T-helper 22 cell (primary cell): ENCODE data around the gene KLHL3.

Experiments
- DNase-seq: peaks from one replicate; pipeline ENCODE4 v3.0.0-alpha.2; 2020; ENCODE audit warnings: low read depth

The KLHL3 gene

DNA sequence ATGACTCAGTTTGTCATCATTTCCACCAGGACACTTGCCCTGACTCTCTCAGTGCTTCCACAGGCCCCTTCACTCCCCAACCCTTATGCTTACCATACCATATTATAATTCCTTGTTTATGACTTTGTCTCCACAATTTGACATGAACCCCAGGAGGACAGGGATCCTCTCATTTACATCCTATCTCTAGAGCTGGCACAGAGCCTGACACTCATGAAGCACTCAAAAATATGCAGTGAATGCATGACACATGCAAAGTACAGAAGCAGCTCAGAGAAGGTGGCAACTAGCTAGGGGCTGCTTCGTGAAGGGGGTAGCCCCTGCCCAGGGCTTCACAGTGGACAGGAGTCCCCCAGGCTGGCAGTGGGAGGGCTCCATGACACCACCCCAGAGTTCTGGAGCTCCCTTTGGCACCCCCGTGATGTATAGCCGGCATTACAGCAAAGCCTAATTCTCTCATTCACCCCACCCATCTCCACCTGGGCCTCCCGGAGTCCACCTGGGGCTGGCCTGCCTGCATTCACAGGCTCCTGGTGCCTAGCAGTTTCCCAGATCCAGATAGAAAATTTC is 124.8 kb downstream of the KLHL3 start:
- DNase-seq: no peak

- DNase-seq: no peak
These were observed 125.3 kb downstream of the KLHL3 start for GRCh38 chr5:137610598-137610997.

- DNase-seq: no peak
These were observed 126.8 kb downstream of the KLHL3 start for GRCh38 chr5:137609127-137609526.

- no peak for DNase-seq
These were observed 128.1 kb downstream of the KLHL3 start for GRCh38 chr5:137607771-137608170.

DNA sequence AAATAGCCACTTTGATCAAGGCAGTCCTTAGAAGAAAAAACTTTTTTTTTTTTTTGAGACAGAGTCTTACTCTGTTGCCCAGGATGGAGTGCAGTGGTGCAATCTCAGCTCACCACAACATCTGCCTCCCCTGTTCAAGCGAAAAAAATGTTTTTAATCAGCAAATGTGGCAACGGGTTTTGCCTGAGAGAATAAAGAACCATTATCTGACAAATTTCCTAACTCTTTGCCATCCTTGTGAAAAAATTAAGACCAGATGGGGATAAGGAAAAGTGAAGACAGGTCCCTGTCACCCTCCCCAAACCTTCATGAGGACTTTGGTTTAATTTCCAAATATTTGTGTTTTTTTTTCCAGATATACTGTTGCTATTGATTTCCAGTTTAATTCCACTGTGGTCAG is 129.5 kb downstream of the KLHL3 start:
- DNase-seq: no peak

DNA sequence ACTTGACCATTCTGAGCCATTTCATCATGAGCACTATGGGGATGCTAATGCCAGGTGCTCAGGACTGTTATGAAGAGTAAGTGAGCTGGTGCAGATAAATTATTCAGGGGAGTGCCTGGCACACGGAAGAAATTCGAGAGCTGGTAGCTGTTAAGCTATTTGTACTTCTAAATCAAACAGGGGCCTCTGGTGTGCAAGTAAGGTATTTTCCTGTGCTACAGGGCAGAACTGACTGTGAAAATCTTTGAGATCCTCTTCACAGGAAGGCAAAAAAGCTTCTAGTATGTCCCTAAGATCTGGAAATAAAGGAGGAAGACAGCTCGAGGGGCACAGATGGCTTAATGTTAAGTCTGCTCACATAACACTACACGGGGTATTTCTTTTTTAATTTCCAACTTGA is 130.5 kb downstream of the KLHL3 start:
- DNase-seq: no peak

- no peak for DNase-seq
These were observed 131.4 kb downstream of the KLHL3 start for GRCh38 chr5:137604348-137605095.

GRCh38 chr5:137603891-137604290 is 132.0 kb downstream of the KLHL3 start:
- DNase-seq: no peak

DNA sequence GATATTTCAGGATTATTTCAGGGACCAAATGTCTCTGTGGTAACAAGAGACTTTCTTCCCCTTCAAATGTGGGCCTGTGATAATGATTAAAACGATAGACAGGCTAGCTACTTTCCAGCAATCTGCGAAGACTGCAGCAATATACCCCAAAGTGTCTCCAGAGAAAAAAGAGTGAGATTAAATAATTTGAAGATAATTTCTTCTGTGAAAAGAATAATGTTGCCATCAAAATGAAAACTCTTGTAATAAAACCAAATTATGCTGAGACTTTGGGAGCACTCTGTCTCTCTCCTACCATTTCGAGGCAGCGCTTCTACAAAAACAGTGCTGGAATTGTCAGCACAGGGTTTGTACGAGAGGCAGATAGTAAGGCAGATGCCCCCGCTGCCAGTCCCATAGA is 132.5 kb downstream of the KLHL3 start:
- no peak for DNase-seq

- DNase-seq: no peak
These were observed 133.1 kb downstream of the KLHL3 start for GRCh38 chr5:137602721-137603273.

DNA sequence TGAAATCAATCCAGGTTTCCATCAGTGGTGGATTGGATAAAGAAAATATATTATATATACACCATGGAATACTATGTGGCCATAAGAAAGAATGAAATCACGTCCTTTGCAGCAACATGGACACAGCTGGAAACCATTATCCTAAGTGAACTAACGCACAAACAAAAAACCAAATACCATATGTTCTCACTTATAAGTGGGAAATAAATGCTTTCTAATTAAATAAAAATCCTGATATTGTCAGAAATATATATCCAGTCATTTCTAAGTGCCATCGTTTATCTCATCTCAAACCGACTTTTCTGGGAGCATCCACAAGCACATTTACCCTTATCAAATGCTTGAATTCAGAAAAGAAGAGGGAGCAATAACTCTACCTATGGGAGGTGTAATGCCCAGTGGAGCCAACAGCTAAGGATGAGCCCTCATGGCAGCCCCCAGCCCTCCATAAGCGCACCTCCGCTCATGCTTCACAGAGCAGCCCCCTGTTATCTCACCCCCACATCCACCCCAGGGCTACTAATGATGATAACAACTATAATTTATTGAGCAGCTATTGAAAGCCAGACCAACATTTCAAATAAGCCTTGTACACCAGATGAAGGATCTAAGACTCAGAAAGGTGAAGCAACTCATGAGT is 135.0 kb downstream of the KLHL3 start:
- no peak for DNase-seq

DNA sequence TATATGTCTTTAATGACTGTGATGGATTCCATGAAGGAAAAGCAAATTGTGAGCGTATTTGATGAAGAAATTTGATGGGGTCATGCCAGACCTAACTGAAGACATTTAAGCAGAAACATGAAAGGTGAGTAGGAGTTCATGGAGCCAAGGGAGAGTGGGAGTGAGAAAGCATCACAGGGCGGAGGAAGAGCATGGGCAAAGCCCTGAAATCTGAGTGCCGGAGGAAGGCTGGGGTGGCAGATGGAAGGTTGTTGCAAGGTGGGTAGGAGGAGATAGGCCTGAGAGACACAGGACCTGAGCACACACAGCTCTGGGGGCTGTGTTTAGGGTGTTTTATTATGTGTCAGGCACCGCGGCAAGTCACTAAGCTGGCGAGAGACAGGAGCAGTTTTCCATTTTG is 136.4 kb downstream of the KLHL3 start:
- DNase-seq: no peak

- no peak for DNase-seq
These were observed 137.5 kb downstream of the KLHL3 start for GRCh38 chr5:137598399-137598798.

GRCh38 chr5:137596941-137597340 is 138.9 kb downstream of the KLHL3 start:
- no peak for DNase-seq

- DNase-seq: no peak
These were observed 140.4 kb downstream of the KLHL3 start for GRCh38 chr5:137595396-137596079.

DNA sequence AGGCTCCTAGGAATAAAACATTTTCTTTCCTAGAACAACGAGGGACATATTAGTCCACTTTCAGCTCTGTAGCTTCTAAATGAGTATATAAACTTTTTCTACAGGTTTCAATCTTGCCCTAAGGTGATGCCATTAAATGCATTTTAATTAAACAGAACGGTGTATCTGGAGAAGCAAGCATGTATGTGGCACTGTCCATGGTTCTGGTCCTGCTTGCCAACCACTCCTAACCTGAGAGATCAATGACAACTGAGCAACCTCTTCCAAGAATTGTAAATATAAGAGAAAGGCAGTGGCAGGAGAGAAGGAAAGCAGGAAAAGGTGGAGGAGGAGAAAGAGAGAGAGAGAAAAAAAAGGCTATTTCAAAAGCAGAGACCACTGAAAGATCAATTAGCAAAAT is 141.2 kb downstream of the KLHL3 start:
- DNase-seq: no peak

DNA sequence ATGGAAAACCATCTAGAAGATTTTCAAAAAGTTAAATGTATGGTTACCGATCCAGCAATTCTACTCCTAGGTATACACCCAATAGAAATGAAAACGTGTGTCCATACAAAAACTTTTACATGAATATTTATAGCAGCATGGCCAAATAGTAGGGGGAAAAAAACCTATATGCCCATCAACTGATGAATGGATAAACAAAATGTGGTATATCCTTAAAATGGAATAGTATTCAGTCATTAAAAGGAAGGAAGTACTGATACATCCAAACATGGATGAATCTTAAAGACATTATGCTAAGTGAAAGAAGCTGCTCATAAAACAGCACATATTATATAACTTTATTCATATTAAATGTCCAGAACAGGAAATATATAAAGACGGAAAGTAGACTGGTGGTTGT is 143.6 kb downstream of the KLHL3 start:
- no peak for DNase-seq

DNA sequence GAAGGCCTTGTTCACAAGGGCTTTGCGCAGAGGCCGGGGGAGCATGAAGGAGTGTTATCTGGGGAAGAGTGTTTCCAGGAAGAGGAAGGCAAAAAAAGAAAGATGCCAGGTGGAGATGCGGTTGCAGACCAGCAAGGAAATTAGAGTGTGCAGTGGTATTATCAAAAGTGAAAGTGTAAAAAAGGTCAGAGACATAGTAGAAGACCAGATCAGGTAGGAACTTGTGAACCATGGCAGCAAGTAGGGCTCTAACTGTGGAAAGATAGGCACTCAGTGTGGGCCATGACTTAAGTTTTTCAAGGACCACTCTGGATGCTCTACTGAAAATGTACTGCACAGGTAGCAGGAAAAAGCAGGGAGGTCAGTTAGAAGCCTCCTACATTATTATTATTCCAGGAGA is 146.7 kb downstream of the KLHL3 start:
- DNase-seq: no peak

DNA sequence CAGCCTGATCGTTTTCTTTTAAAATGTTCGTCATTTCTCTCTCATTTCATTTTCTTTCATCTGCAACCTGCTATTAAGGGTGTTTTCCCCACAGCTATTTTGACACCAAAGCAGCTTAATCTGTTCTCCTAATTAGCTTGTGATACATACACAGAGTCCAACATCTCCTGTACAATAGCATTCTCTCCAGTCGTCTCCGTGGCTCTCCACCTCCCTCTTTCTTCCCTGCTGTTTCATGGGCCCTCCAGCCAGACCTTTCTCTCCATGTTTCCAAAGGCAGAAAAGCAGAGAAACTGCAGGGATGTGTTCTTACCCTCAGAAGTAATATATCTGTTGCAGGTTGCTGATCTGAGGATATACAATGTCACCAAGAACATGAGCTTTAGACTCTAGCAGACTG is 148.0 kb downstream of the KLHL3 start:
- no peak for DNase-seq

GRCh38 chr5:137584262-137584661 is 151.6 kb downstream of the KLHL3 start:
- no peak for DNase-seq

DNA sequence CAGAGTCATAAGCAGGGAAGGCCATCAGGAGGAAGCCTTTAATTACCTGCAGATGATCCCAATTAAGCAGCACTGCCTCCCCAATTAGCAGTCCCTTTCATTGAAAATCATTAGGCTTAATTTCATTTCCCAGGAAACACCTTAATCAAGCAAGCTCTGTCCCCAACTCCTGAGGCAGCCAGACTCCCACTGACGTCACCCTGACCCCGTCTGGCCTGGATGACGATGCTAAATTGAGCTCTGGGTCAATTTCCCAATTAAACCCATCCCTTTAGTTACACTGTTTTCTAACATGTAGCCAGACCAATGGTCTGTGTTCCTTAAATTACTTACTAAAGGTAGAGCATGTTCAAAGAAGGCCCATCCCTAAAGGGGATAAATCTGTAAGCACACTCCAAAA is 152.8 kb downstream of the KLHL3 start:
- DNase-seq: no peak

DNA sequence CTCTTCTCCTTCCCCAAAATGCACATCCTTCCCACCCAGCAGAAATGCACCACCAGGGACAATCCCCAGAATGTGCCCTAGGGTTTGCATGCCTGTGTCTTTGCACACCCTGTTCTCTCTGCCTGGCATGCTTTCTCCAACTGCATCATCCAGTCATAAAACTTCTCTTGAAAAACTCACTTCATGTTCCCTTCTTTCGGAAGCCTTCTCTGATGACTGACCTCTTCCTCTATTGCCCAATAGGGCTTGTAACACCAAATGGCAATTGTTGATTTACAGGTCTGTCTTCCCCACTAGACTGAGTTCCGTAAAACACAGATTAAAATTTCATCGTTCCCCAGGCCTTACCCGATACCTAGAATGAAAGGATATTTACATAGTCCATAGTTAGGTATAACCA is 153.7 kb downstream of the KLHL3 start:
- DNase-seq: no peak

DNA sequence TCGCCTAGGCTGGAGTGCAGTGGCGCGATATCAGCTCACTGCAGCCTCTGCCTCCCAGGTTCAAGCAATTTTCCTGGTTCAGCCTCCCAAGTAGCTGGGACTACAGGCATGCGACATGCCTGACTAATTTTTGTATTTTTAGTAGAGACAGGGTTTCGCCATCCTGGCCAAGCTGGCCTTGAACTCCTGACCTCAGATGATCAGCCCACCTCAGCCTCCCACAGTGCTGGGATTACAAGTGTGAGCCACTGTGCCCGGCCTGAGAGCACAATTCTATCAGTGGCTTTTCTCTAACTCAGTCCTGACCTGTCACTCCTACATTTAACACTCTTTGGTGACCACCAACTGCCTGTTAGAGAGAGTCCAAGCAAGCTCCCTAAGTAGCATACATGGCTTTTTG is 154.1 kb downstream of the KLHL3 start:
- DNase-seq: no peak
